Measurements from ENCODE around the gene UQCC2.

UQCC2 gene

DNA sequence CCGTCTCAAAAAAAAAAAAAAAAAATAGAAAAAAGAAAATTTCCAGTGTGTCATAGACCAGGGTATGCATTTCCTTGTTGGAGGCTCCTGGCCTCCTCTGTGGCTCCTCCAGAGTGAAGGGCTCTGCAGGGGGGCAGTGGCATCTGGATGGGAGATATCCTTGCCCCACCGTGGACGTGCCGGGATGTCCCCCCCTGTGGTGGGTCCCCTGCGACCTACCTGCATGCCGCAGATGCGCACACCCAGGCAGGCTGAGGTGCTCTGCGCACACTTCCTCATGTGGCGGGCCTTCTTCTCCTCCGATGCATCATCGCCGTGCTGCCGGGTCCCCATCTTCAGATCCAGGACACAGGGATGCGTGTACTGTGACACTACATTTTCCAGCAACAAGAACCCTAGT is 13.7 kb upstream of the UQCC2 start:
- no peak for ATAC-seq (replicated peaks)
- no peak for DNase-seq
- H3K27me3 Mint-ChIP-seq: peaks cover 9 to 11% of the 10 kb centered on the region in 2 donors
- no peaks in the 10 kb centered on the region for H3K36me3 Mint-ChIP-seq
- H3K4me1 Mint-ChIP-seq: peaks cover 9 to 18% of the 10 kb centered on the region in 2 donors
- no peaks in the 10 kb centered on the region for H3K9me3 Mint-ChIP-seq
- no peak overlapping the region for H3K4me3 Mint-ChIP-seq
- H3K27ac Mint-ChIP-seq: no peak overlapping the region

DNA sequence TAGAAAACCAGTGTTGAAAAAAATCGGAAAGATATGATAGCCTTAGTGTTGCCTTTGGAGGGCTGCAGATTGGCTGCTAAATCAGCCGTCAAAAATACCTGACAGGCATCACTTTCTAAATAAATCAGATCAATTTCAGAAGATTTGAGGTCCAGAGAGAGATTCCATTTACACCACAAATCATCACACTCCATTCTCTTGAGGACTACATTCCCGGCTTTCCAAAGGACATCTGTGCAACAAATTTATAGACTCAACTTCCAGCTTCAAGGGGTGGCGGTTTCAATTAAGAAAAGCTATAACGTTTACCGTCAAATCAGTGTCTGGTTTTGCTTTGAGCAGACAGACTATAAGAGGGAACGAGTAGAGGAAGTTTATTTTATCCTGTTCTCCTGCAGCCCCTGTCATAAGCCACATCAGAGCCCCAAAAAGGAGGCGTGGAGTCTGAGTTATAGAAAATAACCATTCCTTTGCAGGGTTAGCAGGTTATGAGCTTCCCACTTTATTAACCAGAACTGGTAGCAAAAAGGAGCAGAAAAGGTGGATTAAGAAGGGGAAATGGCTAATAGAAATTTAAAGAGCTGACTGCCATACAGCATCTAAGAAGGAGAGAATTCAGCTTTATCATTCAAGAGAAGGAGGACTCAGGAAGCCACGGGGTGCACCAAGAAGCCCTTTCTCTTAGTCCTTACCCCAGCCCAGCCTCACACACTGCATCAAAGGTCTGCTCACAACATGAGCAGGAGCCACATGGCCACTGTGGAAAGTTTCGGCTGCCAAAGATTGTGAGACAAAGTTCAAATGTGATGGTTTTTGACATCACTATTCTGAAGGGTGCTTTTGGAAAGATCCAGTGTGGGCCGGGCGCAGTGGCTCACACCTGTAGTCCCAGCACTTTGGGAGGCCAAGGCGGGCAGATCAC is 12.9 kb upstream of the UQCC2 start:
- peaks cover 15 to 24% of the 10 kb centered on the region in 2 donors for H3K4me1 Mint-ChIP-seq
- peaks cover 11% of the 10 kb centered on the region in 2 donors for H3K27me3 Mint-ChIP-seq
- DNase-seq (no peak), ATAC-seq (replicated peaks) (no peak)
- H3K9me3 Mint-ChIP-seq: no peaks in the 10 kb centered on the region
- no peak overlapping the region for H3K27ac Mint-ChIP-seq
- H3K4me3 Mint-ChIP-seq: no peak overlapping the region
- no peaks in the 10 kb centered on the region for H3K36me3 Mint-ChIP-seq

DNA sequence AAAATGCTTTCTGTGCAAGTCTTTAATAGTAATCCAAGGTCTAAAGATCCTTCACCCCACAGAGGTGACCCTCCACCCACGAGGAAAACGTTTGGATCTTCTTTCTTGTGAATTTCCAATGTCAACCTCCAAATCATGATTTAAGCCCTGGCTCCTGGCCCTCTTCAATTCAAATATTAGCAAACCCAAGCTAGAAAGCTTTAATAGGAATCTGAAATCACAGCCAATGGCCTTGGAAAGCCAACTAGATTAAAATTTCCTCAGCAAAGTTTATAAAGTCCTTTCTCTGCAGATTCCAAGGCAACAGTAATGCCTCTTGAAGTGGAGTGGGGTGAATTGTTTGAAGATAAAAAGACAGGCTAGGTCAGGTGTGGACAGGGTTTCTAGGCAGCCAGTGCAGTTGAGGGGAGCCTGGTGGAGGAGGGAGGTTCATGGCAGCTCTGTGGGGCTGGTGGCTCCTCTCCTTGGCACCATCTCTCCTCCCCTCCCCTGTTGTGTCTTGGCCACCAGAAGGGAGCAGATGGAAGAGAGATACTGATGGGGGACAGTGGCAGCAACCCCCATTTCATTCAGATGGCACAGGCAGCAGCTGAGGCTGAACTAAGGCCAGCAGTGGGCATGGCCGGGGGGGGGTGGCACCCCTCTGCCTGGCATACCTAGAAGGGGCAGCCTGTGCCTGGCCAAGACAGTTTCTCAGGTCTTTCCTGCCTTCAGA is 12.0 kb upstream of the UQCC2 start:
- DNase-seq (no peak), ATAC-seq (replicated peaks) (no peak)
- Mint-ChIP-seq H3K4me1 (peaks cover 21 to 32% of the 10 kb centered on the region in 2 donors), H3K9me3 (no peaks in the 10 kb centered on the region), H3K4me3 (no peak overlapping the region), H3K27ac (no peak overlapping the region), H3K36me3 (no peaks in the 10 kb centered on the region), H3K27me3 (peaks cover 11% of the 10 kb centered on the region in 2 donors)

DNA sequence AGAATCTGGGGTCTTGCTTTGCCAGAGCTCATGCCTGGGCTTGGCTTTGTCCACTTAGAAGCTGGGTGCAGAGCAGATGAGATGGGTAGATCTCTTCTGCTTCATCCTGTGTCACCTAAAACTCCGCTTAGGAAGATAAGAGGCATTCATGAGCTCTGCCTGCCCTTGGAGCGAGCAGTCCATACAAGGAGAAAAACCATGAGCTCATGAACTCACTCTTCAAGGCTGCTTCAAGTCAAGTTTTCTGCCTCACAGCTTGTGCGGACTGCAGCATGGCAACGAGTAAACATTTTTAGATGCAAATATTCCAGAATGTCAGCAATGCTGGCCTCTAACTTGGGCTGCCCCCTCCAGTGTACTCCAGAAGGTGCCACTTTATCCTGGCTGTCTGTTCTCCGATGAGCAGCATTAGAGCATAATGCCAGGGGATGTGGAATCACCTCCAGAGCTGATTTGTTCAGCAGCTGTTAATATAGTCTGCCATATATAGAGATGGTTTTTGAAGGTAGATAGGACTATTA is 10.7 kb upstream of the UQCC2 start:
- Mint-ChIP-seq H3K27me3 (peaks cover 11% of the 10 kb centered on the region in 2 donors), H3K36me3 (no peaks in the 10 kb centered on the region), H3K9me3 (no peaks in the 10 kb centered on the region), H3K27ac (no peak overlapping the region), H3K4me1 (peaks cover 24 to 37% of the 10 kb centered on the region in 2 donors), H3K4me3 (no peak overlapping the region)
- DNase-seq: no peak
- no peak for ATAC-seq (replicated peaks)

DNA sequence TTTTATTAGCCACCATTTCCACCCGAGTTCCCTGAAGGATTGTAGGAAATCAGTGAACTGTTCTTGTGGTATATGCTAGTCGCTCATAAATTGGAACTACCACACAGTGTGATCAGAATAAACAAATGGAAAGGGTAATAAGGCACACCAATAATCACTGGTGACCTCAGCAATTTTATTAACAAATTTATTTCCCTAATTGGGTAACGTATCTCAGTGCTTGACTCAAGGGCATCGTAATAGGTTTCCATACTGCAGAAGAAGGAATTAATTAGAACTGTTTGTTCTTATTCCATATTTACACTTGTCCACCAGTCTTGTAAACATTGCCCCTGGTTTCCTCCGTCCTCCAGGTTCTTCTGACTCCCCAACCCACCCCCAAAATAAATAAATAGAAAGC is 10.0 kb upstream of the UQCC2 start:
- no peak overlapping the region for H3K4me3 Mint-ChIP-seq
- H3K27me3 Mint-ChIP-seq: peaks cover 9 to 11% of the 10 kb centered on the region in 2 donors
- H3K9me3 Mint-ChIP-seq: no peaks in the 10 kb centered on the region
- peak overlapping the region; percentile 7 for H3K27ac Mint-ChIP-seq
- DNase-seq (no peak), ATAC-seq (replicated peaks) (peak in 1 of 2 donors; percentile 38)
- H3K4me1 Mint-ChIP-seq: peaks cover 24 to 37% of the 10 kb centered on the region in 2 donors
- no peaks in the 10 kb centered on the region for H3K36me3 Mint-ChIP-seq

DNA sequence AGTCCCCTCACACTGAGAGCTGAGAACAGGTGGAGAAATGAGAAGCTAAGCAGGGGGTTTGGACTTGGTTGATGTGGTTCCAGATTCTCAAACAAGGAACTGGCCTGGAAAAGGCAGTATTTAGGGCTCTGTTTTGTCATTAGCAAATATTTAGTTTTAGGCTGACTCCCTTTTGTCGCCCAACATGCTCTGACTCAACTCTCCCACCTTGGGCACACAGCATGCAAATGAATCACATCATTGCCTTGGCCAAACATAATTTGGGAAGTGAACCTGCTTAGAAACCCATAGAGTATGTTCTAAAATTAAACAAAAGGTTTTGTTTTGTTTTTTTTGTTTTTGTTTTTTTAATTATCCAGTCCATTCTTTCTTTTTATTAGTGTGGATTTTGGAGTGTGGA is 9.5 kb upstream of the UQCC2 start:
- Mint-ChIP-seq H3K4me3 (no peak overlapping the region), H3K4me1 (peaks cover 24 to 37% of the 10 kb centered on the region in 2 donors), H3K27me3 (peaks cover 6 to 11% of the 10 kb centered on the region in 2 donors), H3K9me3 (no peaks in the 10 kb centered on the region), H3K27ac (no peak overlapping the region), H3K36me3 (no peaks in the 10 kb centered on the region)
- ATAC-seq (replicated peaks) (peak; percentile 85 to 86), DNase-seq (peak; percentile 27)

DNA sequence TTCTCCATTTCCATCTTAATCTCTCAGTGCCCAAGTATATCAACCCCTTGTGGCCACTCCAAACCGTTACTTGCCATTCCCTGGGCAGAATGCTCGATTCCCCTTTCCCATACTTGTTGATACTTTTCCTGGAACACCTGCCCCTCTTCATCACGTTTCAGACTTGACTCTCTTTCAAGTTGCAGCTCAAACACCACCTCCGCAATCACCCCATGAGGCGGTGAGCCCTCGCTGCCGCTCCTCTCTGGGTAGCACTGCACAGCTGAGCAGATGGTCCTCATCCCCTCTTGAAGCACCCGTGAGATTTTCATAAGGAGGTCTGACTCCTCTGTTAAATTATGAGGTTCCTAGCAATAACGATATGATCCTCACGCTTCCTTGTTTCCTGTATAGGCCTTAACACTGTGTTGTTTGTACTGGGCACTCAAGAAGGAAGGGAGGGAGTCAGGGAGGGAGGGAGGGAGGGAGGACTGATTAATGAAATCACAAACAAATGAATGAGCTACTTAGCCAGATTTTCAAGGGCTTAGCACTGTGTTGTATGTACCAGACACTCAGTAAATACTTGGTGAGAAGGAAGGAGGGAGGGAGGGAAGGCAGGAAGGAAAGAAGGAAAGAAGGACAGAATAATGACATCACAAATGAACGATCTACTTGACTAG is 8.0 kb upstream of the UQCC2 start:
- Mint-ChIP-seq H3K4me1 (peaks cover 26 to 37% of the 10 kb centered on the region in 2 donors), H3K27me3 (peaks cover 6 to 7% of the 10 kb centered on the region in 2 donors), H3K9me3 (no peaks in the 10 kb centered on the region), H3K27ac (no peak overlapping the region), H3K36me3 (no peaks in the 10 kb centered on the region), H3K4me3 (no peak overlapping the region)
- ATAC-seq (replicated peaks) (no peak), DNase-seq (no peak)

DNA sequence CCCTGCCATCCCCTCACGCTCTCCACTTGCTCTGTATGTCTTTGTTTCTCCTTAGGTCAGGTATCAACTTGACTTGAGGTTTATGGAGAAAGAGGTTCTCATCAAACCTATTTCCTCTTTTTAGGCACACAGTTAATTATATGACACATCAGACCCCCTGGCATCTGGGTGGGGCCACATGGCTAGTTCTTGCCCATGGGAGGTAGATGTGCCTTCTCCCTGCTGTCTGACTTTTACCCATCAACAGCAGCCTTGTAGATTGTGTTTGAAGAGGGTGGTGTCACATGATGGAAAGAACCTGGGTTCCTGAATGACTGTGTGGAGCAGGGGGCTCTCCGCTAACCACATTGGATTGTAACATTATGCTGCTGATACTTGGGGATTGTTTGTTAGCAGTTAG is 7.2 kb upstream of the UQCC2 start:
- H3K27me3 Mint-ChIP-seq: peaks cover 4 to 6% of the 10 kb centered on the region in 2 donors
- peak overlapping the region; percentile 31 for H3K27ac Mint-ChIP-seq
- peaks cover 25 to 37% of the 10 kb centered on the region in 2 donors for H3K4me1 Mint-ChIP-seq
- ATAC-seq (replicated peaks) (peak; percentile 64 to 71), DNase-seq (no peak)
- no peaks in the 10 kb centered on the region for H3K36me3 Mint-ChIP-seq
- no peak overlapping the region for H3K4me3 Mint-ChIP-seq
- no peaks in the 10 kb centered on the region for H3K9me3 Mint-ChIP-seq

DNA sequence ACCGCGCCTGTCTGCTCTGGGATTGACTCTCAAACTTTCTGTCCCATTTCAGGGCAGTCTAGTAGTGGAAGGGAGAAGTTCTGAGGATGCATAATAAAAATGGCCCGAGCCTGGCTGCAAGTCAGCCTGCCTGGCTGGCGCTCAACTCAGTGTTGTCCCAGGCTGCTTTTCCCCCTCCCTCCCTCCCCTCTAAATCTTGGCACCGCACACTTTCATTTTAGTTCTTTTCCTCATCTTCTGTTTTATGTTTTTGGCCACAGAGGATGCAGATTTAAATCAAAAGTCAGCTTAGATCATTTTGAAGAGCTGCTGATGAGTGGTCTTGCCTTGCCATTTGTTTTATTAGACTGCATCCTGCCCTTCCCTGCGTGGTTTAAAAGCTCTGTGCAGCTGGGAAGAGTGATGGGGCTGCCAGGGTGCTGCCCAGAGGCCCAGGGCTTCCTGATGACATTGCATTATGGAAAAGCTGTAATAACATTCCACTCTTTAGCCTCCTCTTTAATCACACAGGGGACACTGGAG is 6.5 kb upstream of the UQCC2 start:
- Mint-ChIP-seq H3K4me3 (no peak overlapping the region), H3K27ac (no peak overlapping the region), H3K27me3 (peaks cover 0 to 3% of the 10 kb centered on the region in 2 donors), H3K9me3 (no peaks in the 10 kb centered on the region), H3K36me3 (no peaks in the 10 kb centered on the region), H3K4me1 (peaks cover 25 to 37% of the 10 kb centered on the region in 2 donors)
- ATAC-seq (replicated peaks) (no peak), DNase-seq (no peak)

DNA sequence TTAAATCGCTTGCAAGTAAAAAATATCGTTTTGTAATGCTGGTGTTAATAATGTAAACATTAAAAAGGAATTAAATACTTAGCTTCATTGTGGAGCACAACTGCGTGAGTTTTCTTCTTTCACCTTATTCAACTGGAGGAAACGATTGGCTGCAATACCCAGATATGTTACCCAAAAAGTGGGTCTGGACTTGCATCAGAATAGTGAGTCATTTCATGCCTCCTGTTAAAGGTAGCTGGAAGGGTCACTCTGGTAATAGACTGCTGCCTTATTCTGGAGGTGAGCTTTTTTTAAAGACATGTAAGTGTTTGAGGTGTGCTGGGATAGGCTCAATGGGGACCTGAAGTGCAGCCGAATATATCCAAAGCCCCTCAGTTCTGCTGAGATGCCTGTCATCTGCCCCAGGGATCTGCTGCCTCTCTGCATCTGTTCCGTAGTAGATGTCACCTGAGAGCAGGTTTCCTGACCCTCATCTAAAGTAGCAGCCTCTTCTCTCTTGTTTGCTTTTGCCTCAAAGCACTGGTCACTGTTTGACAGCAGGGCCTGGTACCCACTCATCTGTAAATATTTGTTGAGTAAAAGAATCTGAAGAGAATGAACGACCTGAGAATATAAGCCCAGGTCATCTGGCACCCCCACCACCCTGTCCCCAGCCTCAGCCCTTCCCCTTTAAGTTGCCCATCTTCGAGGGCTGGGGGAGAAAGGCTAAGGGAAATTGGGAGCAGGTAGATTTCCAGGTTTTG is 5.6 kb upstream of the UQCC2 start:
- Mint-ChIP-seq H3K4me3 (no peak overlapping the region), H3K27ac (no peak overlapping the region), H3K36me3 (no peaks in the 10 kb centered on the region), H3K27me3 (peaks cover 0 to 3% of the 10 kb centered on the region in 2 donors), H3K9me3 (no peaks in the 10 kb centered on the region), H3K4me1 (peaks cover 25 to 39% of the 10 kb centered on the region in 2 donors)
- no peak for ATAC-seq (replicated peaks)
- no peak for DNase-seq

DNA sequence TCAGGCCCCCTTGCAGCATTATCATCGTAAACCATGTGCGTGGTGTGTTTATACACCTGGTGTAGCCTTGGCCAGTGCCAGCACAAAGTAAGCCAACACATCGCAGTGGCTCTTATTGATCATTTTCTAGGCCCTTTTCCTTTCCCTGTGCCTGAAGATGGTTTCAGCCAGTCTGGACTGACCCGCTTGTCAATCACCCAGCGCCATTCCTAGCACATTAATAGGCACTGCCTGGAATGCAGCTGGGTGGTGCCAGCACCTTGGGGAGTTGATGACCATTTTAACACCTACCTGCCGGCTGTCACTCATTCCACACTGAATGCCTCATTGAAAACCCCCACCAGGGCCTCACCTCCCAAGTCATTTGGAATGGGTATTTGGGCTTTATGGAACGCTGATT is 4.9 kb upstream of the UQCC2 start:
- Mint-ChIP-seq H3K36me3 (peaks cover 2 to 3% of the 10 kb centered on the region in 2 donors), H3K9me3 (no peaks in the 10 kb centered on the region), H3K27ac (no peak overlapping the region), H3K27me3 (peaks cover 0 to 3% of the 10 kb centered on the region in 2 donors), H3K4me3 (no peak overlapping the region), H3K4me1 (peaks cover 29 to 40% of the 10 kb centered on the region in 2 donors)
- ATAC-seq (replicated peaks): no peak
- DNase-seq: no peak

DNA sequence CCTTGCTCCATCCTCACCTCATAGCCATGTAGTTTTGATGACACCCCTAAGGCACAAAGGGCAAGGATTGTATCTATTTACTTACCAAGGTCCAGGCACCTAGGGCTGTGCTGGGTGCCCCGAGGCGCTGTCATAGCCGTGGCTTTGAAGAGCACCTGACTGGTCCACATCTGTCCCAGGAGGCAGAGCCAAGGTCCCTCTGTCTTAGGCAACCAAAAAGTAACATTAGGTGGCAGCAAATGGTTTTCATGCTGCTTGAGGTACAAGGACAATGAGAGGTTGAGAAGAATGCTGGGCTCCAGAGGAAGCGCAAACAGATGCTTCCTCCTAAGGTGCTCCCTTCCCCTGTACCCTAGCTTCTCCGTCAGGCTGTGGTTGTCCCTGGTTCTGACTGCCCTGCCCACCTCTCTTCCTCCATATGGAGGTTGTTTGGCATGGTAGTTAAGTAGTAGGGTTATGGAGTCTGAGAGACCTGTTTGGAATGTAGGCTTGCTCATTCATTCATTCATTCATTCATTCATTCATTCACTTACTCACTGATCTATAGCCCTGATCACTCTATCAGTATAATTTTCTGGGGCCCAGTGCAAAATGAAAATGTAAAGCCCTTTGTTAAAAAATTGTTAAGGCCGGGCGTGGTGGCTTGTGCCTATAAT is 3.0 kb upstream of the UQCC2 start:
- Mint-ChIP-seq H3K4me1 (peaks cover 30 to 40% of the 10 kb centered on the region in 2 donors), H3K27ac (no peak overlapping the region), H3K36me3 (peaks cover 9 to 14% of the 10 kb centered on the region in 2 donors), H3K27me3 (no peaks in the 10 kb centered on the region), H3K9me3 (no peaks in the 10 kb centered on the region), H3K4me3 (no peak overlapping the region)
- ATAC-seq (replicated peaks) (no peak), DNase-seq (no peak)

DNA sequence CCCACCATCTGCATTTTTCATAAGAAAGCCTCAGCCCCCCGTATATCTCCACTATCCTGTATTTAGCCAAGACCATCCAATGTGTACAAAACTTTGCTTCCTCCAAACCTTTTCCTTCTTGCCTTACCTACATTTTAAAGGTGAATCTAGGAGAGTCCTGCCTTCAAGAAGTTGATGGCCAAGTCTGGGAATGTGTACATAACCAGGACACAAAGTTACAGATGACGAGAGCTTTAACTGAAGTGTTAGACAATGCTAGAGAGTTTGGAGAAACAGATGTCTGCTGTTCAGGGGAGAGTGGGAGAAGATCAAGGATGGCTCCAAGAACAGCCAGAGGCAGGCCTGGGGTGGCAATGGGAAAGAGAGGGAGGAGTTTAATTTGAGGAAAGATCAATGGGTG is 2.3 kb upstream of the UQCC2 start:
- peaks cover 15 to 19% of the 10 kb centered on the region in 2 donors for H3K36me3 Mint-ChIP-seq

More for the DNA sequence above, 2.3 kb upstream of the UQCC2 start:
- no peak overlapping the region for H3K4me3 Mint-ChIP-seq
- H3K27ac Mint-ChIP-seq: no peak overlapping the region
- no peaks in the 10 kb centered on the region for H3K9me3 Mint-ChIP-seq
- no peaks in the 10 kb centered on the region for H3K27me3 Mint-ChIP-seq
- DNase-seq (no peak), ATAC-seq (replicated peaks) (no peak)
- H3K4me1 Mint-ChIP-seq: peaks cover 28 to 40% of the 10 kb centered on the region in 2 donors
